GM12873 (cell line): Measurements from ENCODE around the gene OPCML.

ENCODE experiments used
- CTCF ChIP-seq: IDR thresholded peaks from 2 replicates; pipeline ENCODE4 v1.5.1; 2012; ENCODE audit warnings: low read depth, mild to moderate bottlenecking, moderate library complexity, low read length, control low read depth; ENCODE audit not compliant: insufficient read depth; ENCODE audit errors: missing control alignments

Gene OPCML

GRCh38 chr11:132692891-132693290 is 839.4 kb downstream of the OPCML start:
- no peak for TF ChIP-seq CTCF

GRCh38 chr11:132691848-132692550 is 840.3 kb downstream of the OPCML start:
- no peak for TF ChIP-seq CTCF

- no peak for TF ChIP-seq CTCF
Observed at GRCh38 chr11:132686886-132687285, 845.4 kb downstream of the OPCML start.

- TF ChIP-seq CTCF, result no peak
Observed at GRCh38 chr11:132685174-132685611, 847.1 kb downstream of the OPCML start.

GRCh38 chr11:132683602-132684001 is 848.7 kb downstream of the OPCML start:
- no peak for TF ChIP-seq CTCF

- no peak for TF ChIP-seq CTCF
Observed at GRCh38 chr11:132681971-132682370, 850.3 kb downstream of the OPCML start.

GRCh38 chr11:132680584-132680983 is 851.7 kb downstream of the OPCML start:
- TF ChIP-seq CTCF, result no peak

- TF ChIP-seq CTCF, result no peak
Observed at GRCh38 chr11:132674151-132674550, 858.1 kb downstream of the OPCML start.
